Panc1 (cell line): ENCODE measurements around the gene EDN2. TPM values are rescaled to one million over a fixed set of nuclear protein-coding genes. Genes with fewer than 3 reads are reported as not detected.

Experiments
- ATAC-seq: fragments of 200-7000 bp; cut with Tn5 transposase; 2 replicates; pipeline ENCODE4 v1.9.1; 2020; ENCODE audit warnings: mild to moderate bottlenecking, moderate library complexity
- BruUV-seq: library from RNA; stranded (reverse); fragments of 400-500 nt; replicated peaks from 2 replicates; lab custom pipeline; 2021; lab: Mats Ljungman, UMichigan
- CTCF ChIA-PET: fragments of 300-600 bp; sonication (Branson Sonifier 250); formaldehyde crosslinking; loops from one replicate; lab custom pipeline; 2022; ENCODE audit warnings: antibody characterized with exemption; lab: Charles Lee
- POLR2A ChIA-PET: fragments of 300-600 bp; sonication (Branson Sonifier 250); formaldehyde crosslinking; loops from one replicate; lab custom pipeline; 2022; ENCODE audit warnings: antibody characterized with exemption; lab: Charles Lee
- DNase-seq: peaks from one replicate; pipeline ENCODE4 v3.0.0-alpha.2; 2010; ENCODE audit warnings: low read depth, low spot score
- H3K27ac ChIP-seq: 2 replicates; pipeline ENCODE4 v1.5.1; 2011; ENCODE audit warnings: mild to moderate bottlenecking, low read length, inconsistent platforms
- H3K27me3 ChIP-seq: fragments of 200-500 bp; sonication (Bioruptor generic); 2 replicates; pipeline ENCODE4 v1.6.0; 2014; ENCODE audit warnings: low read length, inconsistent platforms; ENCODE audit not compliant: control insufficient read depth, insufficient read depth
- H3K36me3 ChIP-seq: fragments of 200-500 bp; sonication (Bioruptor generic); 2 replicates; pipeline ENCODE4 v1.5.1; 2014; ENCODE audit warnings: inconsistent platforms, mild to moderate bottlenecking, low read length, moderate library complexity; ENCODE audit not compliant: control insufficient read depth, insufficient read depth
- H3K4me1 ChIP-seq: 2 replicates; pipeline ENCODE4 v1.5.1; 2011; ENCODE audit warnings: inconsistent platforms, mild to moderate bottlenecking, low read length, moderate library complexity; ENCODE audit not compliant: control insufficient read depth, insufficient read depth
- H3K4me3 ChIP-seq, 2 experiments: 2 replicates each; pipeline ENCODE4 v1.5.1; 2011 to 2012; ENCODE audit warnings: low read depth in 2 of 2, low read length in 2 of 2, mild to moderate bottlenecking in 2 of 2, inconsistent platforms in 1 of 2, moderate library complexity in 1 of 2
- H3K9me3 ChIP-seq: fragments of 200-500 bp; sonication (Bioruptor generic); 2 replicates; pipeline ENCODE4 v1.5.1; 2014; ENCODE audit warnings: low read depth, mild to moderate bottlenecking, inconsistent platforms, low read length, moderate library complexity; ENCODE audit not compliant: control insufficient read depth, insufficient read depth
- POLR2AphosphoS5 ChIP-seq: IDR thresholded peaks from 2 replicates; pipeline ENCODE4 v1.6.1; 2012; ENCODE audit warnings: mild to moderate bottlenecking, low read depth, low read length, moderate library complexity
- SIN3A ChIP-seq: IDR thresholded peaks from 2 replicates; pipeline ENCODE4 v1.6.1; 2012; ENCODE audit warnings: low read depth, mild to moderate bottlenecking, low read length, moderate library complexity, borderline replicate concordance; ENCODE audit not compliant: insufficient read depth
- TCF7L2 ChIP-seq: IDR thresholded peaks from 2 replicates; pipeline ENCODE4 v1.6.1; 2011; ENCODE audit warnings: mild to moderate bottlenecking, low read depth, low read length, inconsistent platforms
- in situ Hi-C: cut with HindIII; loops from 2 replicates; pipeline ENCODE4 v1.10.0; 2016; ENCODE audit warnings: low sequenced_read_pairs, low pct_unique_long_range_greater_than_20kb
- intact Hi-C: fragments of 100-400 bp; cut with micrococcal nuclease; formaldehyde crosslinking; loops from one replicate; pipeline ENCODE4 v1.10.0; 2022; ENCODE audit not compliant: unreplicated experiment
- total RNA-seq: library from RNA; stranded (reverse); gene quantifications from one replicate; pipeline ENCODE4 v1.2.1, GENCODE V29; 2021; ENCODE audit not compliant: unreplicated experiment
- TF ChIP-seq, protein P1 (sequence below): fragments of 450-650 bp; IDR thresholded peaks from 2 replicates; pipeline ENCODE4 v1.5.1; 2017; ENCODE audit warnings: mild to moderate bottlenecking
- TF ChIP-seq, protein P2 (sequence below), 2 experiments: IDR thresholded peaks; 2 replicates each; pipeline ENCODE4 v1.6.1; 2011 to 2012; ENCODE audit warnings: low read depth in 2 of 2, control low read depth in 1 of 2, low read length in 1 of 2, mild to moderate bottlenecking in 1 of 2, moderate library complexity in 1 of 2; ENCODE audit not compliant: insufficient read depth in 1 of 2

Gene EDN2
- total RNA-seq, 1 experiment from 2014 or later = not detected

DNA sequence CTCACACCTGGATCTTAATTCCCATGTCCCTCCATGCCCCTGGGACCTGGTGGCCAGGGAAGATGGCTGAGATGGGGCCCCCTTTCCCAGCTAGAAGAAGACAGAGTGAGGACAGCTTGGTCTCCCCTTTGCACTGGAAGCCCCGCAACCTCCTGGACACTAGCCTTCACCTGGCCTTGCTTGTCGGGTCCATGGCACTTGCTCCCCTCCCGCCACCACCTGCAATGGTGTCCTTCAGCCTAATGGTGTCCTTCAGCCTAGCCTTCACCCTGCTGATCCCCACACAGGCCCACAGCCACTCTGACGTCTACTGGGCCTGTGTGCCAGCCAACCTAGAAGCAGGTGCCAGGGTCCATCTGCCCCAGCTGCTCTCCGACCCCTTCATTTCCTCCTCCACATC, 45.9 kb upstream of the EDN2 start:
- ChIA-PET POLR2A (no interaction called here), CTCF (no interaction called here)
- in situ Hi-C loops (no loop called here), intact Hi-C loops (no loop called here)
- no peak overlapping the region for H3K4me3 ChIP-seq
- ATAC-seq (no peak), DNase-seq (no peak)
- TF ChIP-seq SIN3A (no peak), POLR2AphosphoS5 (no peak), TCF7L2 (no peak)
- TF ChIP-seq, protein P1, sequence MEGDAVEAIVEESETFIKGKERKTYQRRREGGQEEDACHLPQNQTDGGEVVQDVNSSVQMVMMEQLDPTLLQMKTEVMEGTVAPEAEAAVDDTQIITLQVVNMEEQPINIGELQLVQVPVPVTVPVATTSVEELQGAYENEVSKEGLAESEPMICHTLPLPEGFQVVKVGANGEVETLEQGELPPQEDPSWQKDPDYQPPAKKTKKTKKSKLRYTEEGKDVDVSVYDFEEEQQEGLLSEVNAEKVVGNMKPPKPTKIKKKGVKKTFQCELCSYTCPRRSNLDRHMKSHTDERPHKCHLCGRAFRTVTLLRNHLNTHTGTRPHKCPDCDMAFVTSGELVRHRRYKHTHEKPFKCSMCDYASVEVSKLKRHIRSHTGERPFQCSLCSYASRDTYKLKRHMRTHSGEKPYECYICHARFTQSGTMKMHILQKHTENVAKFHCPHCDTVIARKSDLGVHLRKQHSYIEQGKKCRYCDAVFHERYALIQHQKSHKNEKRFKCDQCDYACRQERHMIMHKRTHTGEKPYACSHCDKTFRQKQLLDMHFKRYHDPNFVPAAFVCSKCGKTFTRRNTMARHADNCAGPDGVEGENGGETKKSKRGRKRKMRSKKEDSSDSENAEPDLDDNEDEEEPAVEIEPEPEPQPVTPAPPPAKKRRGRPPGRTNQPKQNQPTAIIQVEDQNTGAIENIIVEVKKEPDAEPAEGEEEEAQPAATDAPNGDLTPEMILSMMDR = no peak
- TF ChIP-seq, protein P2, sequence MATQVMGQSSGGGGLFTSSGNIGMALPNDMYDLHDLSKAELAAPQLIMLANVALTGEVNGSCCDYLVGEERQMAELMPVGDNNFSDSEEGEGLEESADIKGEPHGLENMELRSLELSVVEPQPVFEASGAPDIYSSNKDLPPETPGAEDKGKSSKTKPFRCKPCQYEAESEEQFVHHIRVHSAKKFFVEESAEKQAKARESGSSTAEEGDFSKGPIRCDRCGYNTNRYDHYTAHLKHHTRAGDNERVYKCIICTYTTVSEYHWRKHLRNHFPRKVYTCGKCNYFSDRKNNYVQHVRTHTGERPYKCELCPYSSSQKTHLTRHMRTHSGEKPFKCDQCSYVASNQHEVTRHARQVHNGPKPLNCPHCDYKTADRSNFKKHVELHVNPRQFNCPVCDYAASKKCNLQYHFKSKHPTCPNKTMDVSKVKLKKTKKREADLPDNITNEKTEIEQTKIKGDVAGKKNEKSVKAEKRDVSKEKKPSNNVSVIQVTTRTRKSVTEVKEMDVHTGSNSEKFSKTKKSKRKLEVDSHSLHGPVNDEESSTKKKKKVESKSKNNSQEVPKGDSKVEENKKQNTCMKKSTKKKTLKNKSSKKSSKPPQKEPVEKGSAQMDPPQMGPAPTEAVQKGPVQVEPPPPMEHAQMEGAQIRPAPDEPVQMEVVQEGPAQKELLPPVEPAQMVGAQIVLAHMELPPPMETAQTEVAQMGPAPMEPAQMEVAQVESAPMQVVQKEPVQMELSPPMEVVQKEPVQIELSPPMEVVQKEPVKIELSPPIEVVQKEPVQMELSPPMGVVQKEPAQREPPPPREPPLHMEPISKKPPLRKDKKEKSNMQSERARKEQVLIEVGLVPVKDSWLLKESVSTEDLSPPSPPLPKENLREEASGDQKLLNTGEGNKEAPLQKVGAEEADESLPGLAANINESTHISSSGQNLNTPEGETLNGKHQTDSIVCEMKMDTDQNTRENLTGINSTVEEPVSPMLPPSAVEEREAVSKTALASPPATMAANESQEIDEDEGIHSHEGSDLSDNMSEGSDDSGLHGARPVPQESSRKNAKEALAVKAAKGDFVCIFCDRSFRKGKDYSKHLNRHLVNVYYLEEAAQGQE (IDR thresholded peaks at IDR 0.05; ENCODE audit: insufficient read depth in 1 of 2, low read depth in 2 of 2, low read length in 1 of 2) = no peak
- H3K27me3 ChIP-seq = no peaks in the 10 kb centered on the region; the same call in 1 of the 2 replicates
- BruUV-seq = no TSS peak
- H3K36me3 ChIP-seq = no peaks in the 10 kb centered on the region
- no peak overlapping the region for H3K27ac ChIP-seq
- H3K9me3 ChIP-seq = no peaks in the 10 kb centered on the region
- H3K4me1 ChIP-seq = no peaks in the 10 kb centered on the region

DNA sequence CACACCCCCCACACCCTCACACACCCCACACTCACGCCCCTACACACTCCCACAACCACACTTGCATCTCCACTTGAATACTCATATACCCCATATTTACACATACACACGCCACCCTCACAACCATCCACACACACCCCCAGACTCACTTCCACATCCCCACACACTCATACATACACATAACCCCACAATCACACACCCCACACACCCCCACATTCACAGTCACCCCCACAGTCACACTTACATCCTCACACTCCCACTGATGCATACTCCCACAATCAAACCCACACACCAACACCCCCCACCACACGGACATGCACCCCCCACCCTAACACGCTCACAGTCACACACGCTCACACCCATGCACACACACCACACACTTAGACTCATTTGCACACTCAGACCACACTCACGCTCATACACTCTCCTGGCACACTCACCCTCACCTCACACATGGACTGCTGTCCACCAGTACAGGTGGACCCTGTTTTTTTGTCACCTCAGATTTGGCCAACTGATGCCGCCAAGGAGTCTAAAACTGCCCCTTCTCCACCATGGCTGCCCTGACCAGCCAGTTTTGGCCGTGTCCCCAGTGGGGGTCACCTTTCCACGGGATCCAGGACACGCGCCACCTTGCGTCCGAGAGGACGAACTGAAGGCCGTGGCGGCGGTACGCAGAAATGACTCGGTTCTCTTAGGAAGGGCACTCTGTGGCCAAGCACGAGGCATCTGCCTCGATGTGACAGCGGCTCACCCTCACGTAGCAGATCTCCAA, 45.3 kb upstream of the EDN2 start:
- ChIA-PET CTCF (no interaction called here), POLR2A (no interaction called here)
- no peaks in the 10 kb centered on the region for H3K9me3 ChIP-seq
- no peaks in the 10 kb centered on the region for H3K4me1 ChIP-seq
- TF ChIP-seq, protein P2 (IDR thresholded peaks at IDR 0.05; ENCODE audit: insufficient read depth in 1 of 2, low read depth in 2 of 2, low read length in 1 of 2) = no peak
- no peak for TF ChIP-seq TCF7L2
- TF ChIP-seq SIN3A = no peak
- TF ChIP-seq, protein P1 = no peak
- TF ChIP-seq POLR2AphosphoS5 = no peak
- H3K36me3 ChIP-seq = no peaks in the 10 kb centered on the region
- H3K4me3 ChIP-seq = no peak overlapping the region
- BruUV-seq = no TSS peak
- intact Hi-C loops = no loop called here
- in situ Hi-C loops = no loop called here
- no peak for ATAC-seq
- H3K27me3 ChIP-seq = no peaks in the 10 kb centered on the region; the same call in 1 of the 2 replicates
- no peak overlapping the region for H3K27ac ChIP-seq
- no peak for DNase-seq
